ENCODE measurements around the gene CYYR1.

GRCh38 chr21:26599261-26599660 is 26.2 kb upstream of the CYYR1 start:
- TF ChIP-seq CTCF (IDR thresholded peaks at IDR 0.05), result no peak
- no peak for TF ChIP-seq ZFX (IDR thresholded peaks at IDR 0.05; ENCODE audit: borderline replicate concordance)
